Metanephros (tissue), 1 donor: Measurements from ENCODE around the gene EMC7. TPM values are rescaled to one million over a fixed set of nuclear protein-coding genes. Genes with fewer than 3 reads are reported as not detected.

Experiments
- total RNA-seq: library from RNA; depleted of rRNA; stranded (reverse); fragments of >200 nt; gene quantifications from one replicate; pipeline ENCODE4 v1.2.3, GENCODE V29; 2014

EMC7 gene
- 27.7 TPM for total RNA-seq

GRCh38 chr15:34101366-34102174, at the start of gene EMC7, which contains the start of gene PGBD4:
TSS of gene EMC7 (minus strand) at chr15:34101862. CDS start at chr15:34101839, 23 bp downstream.
TSS of gene PGBD4 (plus strand) at chr15:34102083. CDS start at chr15:34102532, 449 bp downstream.

DNA sequence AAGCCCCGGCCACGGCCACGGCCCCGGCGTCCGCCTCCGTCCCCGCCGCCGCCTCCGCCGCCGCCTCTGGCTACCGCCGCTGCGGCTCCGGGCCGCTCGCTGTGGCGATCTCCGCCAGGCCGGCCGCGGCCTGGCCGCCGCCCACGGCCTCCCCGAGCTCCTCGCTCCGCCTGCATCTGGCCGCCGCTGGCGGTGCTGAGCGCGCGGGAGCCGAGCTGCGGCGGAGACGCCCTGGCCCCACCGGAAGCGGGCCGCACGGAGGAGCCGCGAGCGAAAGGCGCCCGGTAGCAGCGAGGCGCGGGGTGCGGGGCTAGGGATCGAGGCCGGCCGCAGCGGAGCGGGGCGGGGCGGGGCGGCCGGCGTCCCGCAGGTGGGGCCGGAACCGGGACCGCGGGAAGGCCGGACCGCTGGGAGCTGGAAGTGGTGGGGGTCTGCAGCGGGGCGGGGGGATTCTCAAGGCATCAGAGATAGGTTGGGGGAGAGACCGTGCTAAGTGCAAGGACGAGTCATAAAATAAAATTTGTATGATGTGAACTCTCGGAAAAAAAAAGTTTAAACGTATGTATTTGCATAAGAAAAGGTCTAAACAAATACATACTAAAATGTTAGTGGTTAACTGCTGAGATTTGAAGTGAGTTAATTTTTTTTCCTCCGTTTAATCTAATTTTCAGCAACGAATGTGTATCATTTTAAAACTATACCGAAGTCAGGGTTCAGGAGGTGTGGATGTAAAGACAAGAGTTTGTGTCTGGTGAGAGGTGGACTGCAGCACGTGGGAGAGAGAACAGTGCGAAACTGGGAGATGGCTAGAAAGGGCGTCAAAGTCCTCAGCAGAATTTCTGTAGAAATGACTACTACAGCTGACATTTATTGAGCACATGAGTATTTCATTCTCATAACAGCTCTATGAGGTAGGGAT, 62.5 kb downstream of the EMC7 start, which contains the start of gene AVEN:
Gene AVEN, minus strand, starts transcription at position 334 of the 919 bp plus-strand sequence. Its CDS starts 158 bp downstream, at position 176.

Other genes with a start within 250 kb of the EMC7 start
- not detected for gene CHRM5, start 133.4 kb downstream of the EMC7 start, total RNA-seq
- gene AVEN, start 62.7 kb downstream of the EMC7 start, total RNA-seq = 7.0 TPM
- 2.0 TPM for gene PGBD4, start 221 bp upstream of the EMC7 start, total RNA-seq
- 56.8 TPM for gene KATNBL1, start 108.2 kb upstream of the EMC7 start, total RNA-seq
- 65.9 TPM for gene EMC4, start 123.2 kb upstream of the EMC7 start, total RNA-seq
- gene SLC12A6, start 235.9 kb upstream of the EMC7 start, total RNA-seq = 26.2 TPM
- gene NOP10, start 241.3 kb upstream of the EMC7 start, total RNA-seq = 125 TPM
- gene NUTM1, start 241.5 kb upstream of the EMC7 start, total RNA-seq = not detected